RWPE2 (cell line): ENCODE measurements around the gene SLC6A3.

ENCODE experiments used
- ATAC-seq: fragments of 200-7000 bp; cut with Tn5 transposase; 3 replicates; pipeline ENCODE4 v1.9.1; 2021; ENCODE audit warnings: low read depth
- DNase-seq: peaks from one replicate; pipeline ENCODE4 v3.0.0-alpha.2; 2020; ENCODE audit warnings: low spot score
- H3K27ac ChIP-seq: fragments of 450-650 bp; 2 replicates; pipeline ENCODE4 v1.5.1; 2017; ENCODE audit warnings: mild to moderate bottlenecking; ENCODE audit not compliant: poor library complexity, severe bottlenecking
- H3K27me3 ChIP-seq: fragments of 250-450 bp; sonication (Bioruptor Pico); 2 replicates; pipeline ENCODE4 v1.5.1; 2021; ENCODE audit warnings: mild to moderate bottlenecking, moderate library complexity; ENCODE audit not compliant: insufficient read depth, poor library complexity, severe bottlenecking
- H3K36me3 ChIP-seq: fragments of 250-450 bp; sonication (Bioruptor Pico); 2 replicates; pipeline ENCODE4 v1.5.1; 2020; ENCODE audit warnings: low read depth, mild to moderate bottlenecking, moderate library complexity
- H3K4me1 ChIP-seq: fragments of 250-450 bp; sonication (Bioruptor Pico); 2 replicates; pipeline ENCODE4 v1.5.1; 2021; ENCODE audit warnings: mild to moderate bottlenecking, moderate library complexity; ENCODE audit not compliant: insufficient read depth, poor library complexity, severe bottlenecking
- H3K4me3 ChIP-seq: fragments of 250-450 bp; sonication (Bioruptor Pico); 2 replicates; pipeline ENCODE4 v1.5.1; 2021; ENCODE audit warnings: mild to moderate bottlenecking, moderate library complexity; ENCODE audit not compliant: severe bottlenecking
- H3K9me3 ChIP-seq: fragments of 250-450 bp; sonication (Bioruptor Pico); 2 replicates; pipeline ENCODE4 v1.5.1; 2021; ENCODE audit warnings: mild to moderate bottlenecking, moderate library complexity; ENCODE audit not compliant: severe bottlenecking
- TF ChIP-seq, protein P1 (sequence below): fragments of 450-650 bp; IDR thresholded peaks from one replicate; pipeline ENCODE4 v1.5.1; 2017; ENCODE audit warnings: mild to moderate bottlenecking, moderate library complexity; ENCODE audit not compliant: poor library complexity, severe bottlenecking

SLC6A3 gene

DNA sequence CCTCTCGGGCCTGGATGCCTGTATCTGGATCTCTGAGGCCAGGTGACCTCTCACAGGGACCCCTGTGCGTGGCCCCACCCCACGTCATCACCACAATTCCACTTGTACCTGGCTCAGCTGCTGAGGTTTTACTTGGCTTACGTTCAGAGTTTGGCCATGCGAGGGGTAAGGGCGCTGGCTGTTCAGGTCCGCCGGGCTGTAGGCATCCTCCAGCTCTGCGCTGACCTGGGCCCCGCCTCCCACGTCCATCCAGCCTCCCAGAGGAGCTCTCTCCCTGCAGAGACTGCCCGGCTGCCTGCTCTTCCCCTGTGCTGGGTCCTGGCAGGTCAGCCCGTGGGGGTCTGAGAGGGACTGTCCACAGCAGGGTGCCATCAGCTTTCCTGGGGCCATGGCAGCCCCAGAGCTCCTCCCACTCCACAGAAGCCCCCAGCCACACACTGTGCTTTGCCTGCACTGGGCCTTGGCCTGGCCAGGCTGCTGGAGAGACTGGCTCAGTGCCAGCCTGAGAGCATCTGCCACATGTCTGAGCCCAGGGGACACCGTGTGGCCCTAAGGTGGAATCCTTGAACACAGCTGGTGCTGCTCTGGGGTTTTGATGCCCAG lies 43.6 kb downstream of the SLC6A3 start:
- no peak overlapping the region for H3K27ac ChIP-seq
- H3K27me3 ChIP-seq, result peaks cover 21% of the 10 kb centered on the region
- no peaks in the 10 kb centered on the region for H3K4me1 ChIP-seq
- no peak for ATAC-seq
- H3K9me3 ChIP-seq, result no peaks in the 10 kb centered on the region
- TF ChIP-seq, protein P1, sequence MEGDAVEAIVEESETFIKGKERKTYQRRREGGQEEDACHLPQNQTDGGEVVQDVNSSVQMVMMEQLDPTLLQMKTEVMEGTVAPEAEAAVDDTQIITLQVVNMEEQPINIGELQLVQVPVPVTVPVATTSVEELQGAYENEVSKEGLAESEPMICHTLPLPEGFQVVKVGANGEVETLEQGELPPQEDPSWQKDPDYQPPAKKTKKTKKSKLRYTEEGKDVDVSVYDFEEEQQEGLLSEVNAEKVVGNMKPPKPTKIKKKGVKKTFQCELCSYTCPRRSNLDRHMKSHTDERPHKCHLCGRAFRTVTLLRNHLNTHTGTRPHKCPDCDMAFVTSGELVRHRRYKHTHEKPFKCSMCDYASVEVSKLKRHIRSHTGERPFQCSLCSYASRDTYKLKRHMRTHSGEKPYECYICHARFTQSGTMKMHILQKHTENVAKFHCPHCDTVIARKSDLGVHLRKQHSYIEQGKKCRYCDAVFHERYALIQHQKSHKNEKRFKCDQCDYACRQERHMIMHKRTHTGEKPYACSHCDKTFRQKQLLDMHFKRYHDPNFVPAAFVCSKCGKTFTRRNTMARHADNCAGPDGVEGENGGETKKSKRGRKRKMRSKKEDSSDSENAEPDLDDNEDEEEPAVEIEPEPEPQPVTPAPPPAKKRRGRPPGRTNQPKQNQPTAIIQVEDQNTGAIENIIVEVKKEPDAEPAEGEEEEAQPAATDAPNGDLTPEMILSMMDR, result no peak
- H3K4me3 ChIP-seq, result no peak overlapping the region
- no peak for DNase-seq
- no peaks in the 10 kb centered on the region for H3K36me3 ChIP-seq

DNA sequence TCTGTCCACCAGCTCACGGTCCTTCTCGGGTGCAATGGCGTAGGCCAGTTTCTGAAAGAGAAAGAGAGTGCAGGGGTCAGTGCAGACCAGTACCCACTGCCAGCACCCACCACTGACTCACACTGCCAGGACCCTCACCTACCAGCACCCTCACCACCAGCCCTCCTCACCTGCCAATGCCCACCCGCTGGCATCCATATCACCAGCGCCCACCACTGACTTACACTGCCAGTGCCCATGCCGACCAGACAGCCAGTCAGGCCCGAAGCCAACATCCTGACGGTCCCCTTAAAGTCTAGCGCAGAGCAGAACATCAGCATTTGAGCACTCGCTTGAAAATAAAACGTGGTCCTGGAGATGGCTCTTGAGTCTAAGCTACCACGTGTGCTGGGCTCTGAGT lies 44.3 kb downstream of the SLC6A3 start:
- TF ChIP-seq, protein P1, result no peak
- Histone ChIP-seq H3K27ac (no peak overlapping the region), H3K4me1 (no peaks in the 10 kb centered on the region), H3K9me3 (no peaks in the 10 kb centered on the region), H3K36me3 (no peaks in the 10 kb centered on the region), H3K27me3 (peaks cover 28% of the 10 kb centered on the region), H3K4me3 (no peak overlapping the region)
- no peak for DNase-seq
- no peak for ATAC-seq

DNA sequence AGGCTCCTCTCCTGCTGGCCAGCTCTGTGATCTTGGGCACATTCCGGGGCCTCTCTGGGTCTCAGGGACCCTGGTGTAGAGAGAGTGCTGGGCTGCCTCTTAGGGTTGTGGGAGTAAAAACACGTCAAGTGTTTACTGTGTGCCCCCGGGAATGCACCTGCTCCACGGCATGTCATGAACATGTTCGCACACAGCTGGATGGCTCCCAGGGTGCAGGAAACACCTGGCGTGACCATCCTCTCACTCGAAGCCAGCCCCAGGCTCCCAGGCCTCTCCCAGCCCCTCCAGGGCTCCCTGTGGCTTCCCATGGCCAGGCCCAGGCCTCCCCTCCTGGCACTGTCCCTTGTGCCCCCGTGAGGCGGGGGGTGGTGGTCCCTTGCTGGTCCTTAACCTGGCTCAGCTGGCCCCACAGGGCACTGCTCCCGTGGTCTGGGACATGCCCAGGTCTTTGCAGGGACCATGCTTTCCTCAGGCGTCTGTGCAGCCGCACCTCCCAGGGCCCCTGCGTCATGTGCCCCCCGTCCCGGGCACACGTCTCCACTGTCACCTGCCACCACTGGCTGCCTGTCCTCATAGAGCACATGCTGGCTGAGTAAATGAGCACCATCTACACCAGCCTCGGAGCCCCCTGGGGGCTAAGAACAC lies 44.9 kb downstream of the SLC6A3 start:
- no peak for ATAC-seq
- no peaks in the 10 kb centered on the region for H3K36me3 ChIP-seq
- peaks cover 34% of the 10 kb centered on the region for H3K27me3 ChIP-seq
- no peaks in the 10 kb centered on the region for H3K9me3 ChIP-seq
- no peaks in the 10 kb centered on the region for H3K4me1 ChIP-seq
- no peak for DNase-seq
- H3K27ac ChIP-seq, result no peak overlapping the region
- TF ChIP-seq, protein P1, result no peak
- no peak overlapping the region for H3K4me3 ChIP-seq

DNA sequence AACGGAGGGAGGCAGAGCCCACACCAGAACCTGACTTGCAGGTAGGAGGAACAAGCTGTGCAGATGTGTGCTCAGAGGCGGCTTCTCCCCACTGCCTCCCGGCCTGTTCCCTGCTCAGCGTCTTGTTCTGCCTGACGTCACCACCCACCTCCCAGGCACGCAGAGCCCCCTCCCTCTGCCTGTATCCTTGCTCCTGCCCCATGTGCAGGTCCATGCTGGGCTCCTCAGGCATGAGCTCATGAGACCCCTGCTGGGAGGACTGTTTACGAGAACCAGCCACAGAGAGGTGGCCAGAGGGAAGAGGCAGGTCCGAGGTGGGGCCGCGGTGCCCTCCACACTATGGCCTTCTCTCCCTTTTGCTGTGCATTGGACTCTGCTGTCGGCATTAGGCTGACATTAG lies 45.5 kb downstream of the SLC6A3 start:
- DNase-seq (no peak), ATAC-seq (no peak)
- Histone ChIP-seq H3K9me3 (no peaks in the 10 kb centered on the region), H3K4me3 (no peak overlapping the region), H3K36me3 (no peaks in the 10 kb centered on the region), H3K4me1 (no peaks in the 10 kb centered on the region), H3K27ac (no peak overlapping the region), H3K27me3 (peaks cover 40% of the 10 kb centered on the region)
- TF ChIP-seq, protein P1, result no peak

DNA sequence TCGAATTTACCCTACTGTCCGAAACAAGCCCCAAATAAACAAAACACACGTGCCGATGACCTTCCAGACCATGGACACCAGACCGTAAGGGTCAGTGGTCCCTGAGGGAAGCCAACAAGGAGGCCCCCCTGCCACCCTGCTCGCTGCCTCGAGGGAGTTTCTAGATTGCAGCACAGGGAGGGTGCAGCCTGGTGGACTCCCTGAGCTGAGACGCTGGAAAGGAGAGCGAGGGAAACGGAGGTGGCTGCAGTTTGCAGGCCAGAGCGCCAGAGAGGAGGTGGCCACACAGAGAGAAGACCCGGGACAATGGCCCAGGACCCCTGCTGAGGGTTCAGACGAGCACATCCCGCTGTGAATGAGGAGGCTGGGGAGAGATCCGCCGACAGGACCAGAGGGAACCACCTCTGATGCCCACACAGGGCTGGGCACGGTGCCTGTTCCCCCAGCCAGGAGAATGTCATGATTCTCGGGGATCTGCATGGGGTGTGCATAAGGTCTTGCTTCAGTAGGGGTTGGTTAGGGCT lies 48.9 kb downstream of the SLC6A3 start:
- DNase-seq (peak; percentile 63), ATAC-seq (no peak)
- H3K4me3 ChIP-seq, result no peak overlapping the region
- no peaks in the 10 kb centered on the region for H3K4me1 ChIP-seq
- TF ChIP-seq, protein P1, result no peak
- no peaks in the 10 kb centered on the region for H3K36me3 ChIP-seq
- H3K9me3 ChIP-seq, result no peaks in the 10 kb centered on the region
- no peak overlapping the region for H3K27ac ChIP-seq
- H3K27me3 ChIP-seq, result peaks cover 66% of the 10 kb centered on the region
